Inflammatory macrophage treated with lipopolysaccharide for 4 hours (primary cell): Measurements from ENCODE around the gene KCNAB2.

ENCODE experiments used
- DNase-seq: peaks from one replicate; pipeline ENCODE4 v3.0.0-alpha.2; 2020

KCNAB2 gene

DNA sequence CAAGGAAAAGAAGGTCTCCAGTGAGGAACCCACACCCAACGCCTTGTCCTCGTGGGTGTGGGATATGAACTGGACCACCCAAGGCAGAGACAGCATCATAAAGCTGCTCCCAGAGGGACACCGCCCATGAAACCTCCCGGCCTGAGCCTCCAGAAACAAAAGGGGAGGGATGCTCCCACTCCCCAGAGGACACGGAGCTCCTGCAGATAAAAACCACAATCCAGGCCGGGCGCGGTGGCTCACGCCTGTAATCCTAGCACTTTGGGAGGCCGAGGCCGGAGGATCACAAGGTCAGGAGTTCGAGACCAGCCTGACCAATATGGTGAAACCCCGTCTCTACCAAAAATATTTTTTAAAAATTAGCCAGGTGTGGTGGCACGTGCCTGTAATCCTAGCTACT is 68.1 kb downstream of the KCNAB2 start:
- no peak for DNase-seq

GRCh38 chr1:6116137-6116536 is 70.4 kb downstream of the KCNAB2 start:
- DNase-seq: no peak

DNA sequence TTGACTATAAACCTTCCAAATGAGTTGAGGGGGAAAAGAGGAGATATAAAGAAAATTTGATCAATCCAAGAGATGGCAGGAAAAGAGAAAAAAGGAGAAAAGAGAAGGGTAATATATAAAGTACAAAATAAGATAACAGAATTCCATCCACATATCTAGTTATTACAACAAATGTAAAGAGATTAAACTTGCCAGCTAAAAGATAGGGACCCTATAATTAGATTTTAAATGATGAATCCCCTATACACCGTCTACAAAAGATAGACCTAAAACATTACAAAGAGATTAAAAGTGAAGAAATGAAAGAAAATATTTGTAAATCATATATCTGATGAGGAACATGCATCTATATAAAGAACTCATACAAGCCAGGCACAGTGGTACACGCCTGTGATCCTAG is 71.4 kb downstream of the KCNAB2 start:
- DNase-seq: no peak

GRCh38 chr1:6117624-6118023 is 71.9 kb downstream of the KCNAB2 start:
- no peak for DNase-seq

DNA sequence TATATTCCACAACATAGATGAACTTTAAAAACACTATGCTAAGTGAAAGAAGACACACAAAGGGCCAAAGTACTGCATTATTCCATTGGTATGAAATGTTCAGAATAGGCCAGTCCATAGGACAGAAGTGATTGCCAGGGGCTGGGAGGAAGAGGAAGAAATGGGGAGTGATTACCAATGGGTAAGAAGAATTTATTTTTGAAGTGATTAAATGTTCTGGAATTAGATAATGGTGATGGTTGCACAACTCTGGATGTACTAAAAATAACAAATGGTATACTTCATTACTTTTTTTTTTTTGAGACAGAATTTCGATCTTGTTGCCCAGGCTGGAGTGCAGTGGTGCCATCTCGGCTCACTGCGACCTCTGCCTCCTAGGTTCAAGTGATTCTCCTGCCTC is 72.7 kb downstream of the KCNAB2 start:
- DNase-seq: no peak

- DNase-seq: no peak
Measured at GRCh38 chr1:6121021-6121421, 75.3 kb downstream of the KCNAB2 start.

GRCh38 chr1:6121651-6122370 is 76.1 kb downstream of the KCNAB2 start:
- DNase-seq: no peak

DNA sequence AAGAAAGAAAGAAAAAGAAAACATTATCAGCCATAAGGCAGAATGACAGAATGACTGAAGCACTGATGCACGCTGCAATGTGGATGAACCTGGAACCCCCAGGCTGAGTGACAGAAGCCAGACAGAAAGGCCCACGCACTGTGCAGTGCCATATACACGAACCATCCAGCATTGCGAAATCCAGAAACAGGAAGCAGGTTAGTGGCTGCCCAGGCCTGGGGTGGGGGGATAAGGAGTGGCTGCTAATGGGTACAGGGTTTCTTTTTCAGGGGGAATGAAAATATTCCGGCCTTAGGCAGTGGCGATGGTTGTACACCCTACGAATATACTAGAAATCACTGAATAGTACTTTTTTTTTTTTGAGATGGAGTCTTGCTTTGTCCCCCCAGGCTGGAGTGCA is 77.4 kb downstream of the KCNAB2 start:
- DNase-seq: peak; percentile 80

GRCh38 chr1:6123816-6124215 is 78.1 kb downstream of the KCNAB2 start:
- DNase-seq: no peak

DNA sequence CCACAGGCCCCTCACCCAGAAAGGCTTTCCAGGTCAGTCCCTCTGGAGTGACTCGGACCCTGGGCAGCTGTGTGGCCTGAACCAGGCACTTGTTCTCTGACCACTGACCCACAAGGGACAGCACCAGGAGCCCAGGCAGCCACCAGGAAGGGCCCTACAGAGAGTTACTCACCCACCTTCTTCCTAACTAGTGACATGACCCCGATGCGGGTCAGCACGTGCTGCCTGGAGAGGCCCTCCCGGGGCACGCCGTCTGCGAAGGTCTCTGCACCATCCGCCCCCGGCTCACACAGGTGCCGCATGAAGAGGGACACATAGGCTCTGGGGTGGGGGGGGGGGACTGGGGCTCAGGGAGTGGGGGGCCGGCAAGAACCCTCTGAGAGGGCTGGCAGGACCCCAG is 78.7 kb downstream of the KCNAB2 start:
- no peak for DNase-seq

GRCh38 chr1:6124746-6125365 is 79.2 kb downstream of the KCNAB2 start:
- no peak for DNase-seq

DNA sequence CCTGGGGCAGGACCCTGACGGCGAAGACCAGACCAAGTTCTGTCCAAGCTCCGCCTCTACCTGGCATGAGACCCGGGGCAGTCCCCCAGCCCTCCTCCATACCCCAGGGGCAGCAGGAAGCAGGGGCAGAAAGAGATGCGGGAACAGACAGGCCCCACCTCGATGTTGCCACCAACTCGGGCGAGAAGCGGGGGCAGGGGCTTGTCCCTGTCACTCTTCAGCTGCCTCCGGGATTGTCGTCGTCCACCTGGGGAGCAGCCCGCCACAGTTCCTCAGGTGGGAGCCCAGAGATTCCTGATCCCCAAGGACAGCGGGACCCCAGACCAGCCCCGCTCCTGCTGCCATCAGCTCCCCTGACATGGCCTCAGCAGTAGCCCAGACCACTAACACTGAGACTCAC is 79.7 kb downstream of the KCNAB2 start:
- DNase-seq: no peak

- DNase-seq: no peak
Measured at GRCh38 chr1:6126028-6126427, 80.3 kb downstream of the KCNAB2 start.

- DNase-seq: no peak
Measured at GRCh38 chr1:6126521-6127067, 80.9 kb downstream of the KCNAB2 start.

DNA sequence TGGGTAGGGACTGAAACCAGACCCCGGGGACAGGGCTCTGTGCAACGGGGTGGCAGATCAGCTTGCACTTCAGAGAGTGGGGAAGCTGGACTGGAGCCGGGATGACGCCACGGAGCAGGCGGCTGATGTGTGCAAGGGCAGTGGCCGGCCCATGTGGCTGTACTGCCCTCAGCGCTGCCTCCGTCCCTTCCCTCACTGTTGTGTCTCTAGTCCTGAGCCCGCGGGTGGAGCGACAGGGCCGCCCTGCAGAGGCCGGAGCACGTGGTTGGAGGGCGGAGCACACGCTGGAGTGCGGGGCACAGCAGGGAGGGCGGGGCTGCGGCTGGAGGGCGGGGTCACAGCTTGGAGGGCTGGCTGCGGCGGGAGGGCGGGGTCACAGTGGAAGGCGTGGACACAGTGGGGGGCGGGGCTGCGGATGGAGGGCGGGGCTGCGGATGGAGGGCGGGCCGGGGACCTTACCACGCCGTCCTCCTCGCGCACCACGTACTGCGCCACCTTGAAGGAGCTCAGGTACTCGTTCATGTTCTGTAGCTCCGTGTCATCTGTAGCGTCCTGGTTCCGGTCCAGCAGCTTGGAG is 82.0 kb downstream of the KCNAB2 start:
- peak; percentile 84 for DNase-seq

- DNase-seq: no peak
Measured at GRCh38 chr1:6128276-6129081, 82.8 kb downstream of the KCNAB2 start.

DNA sequence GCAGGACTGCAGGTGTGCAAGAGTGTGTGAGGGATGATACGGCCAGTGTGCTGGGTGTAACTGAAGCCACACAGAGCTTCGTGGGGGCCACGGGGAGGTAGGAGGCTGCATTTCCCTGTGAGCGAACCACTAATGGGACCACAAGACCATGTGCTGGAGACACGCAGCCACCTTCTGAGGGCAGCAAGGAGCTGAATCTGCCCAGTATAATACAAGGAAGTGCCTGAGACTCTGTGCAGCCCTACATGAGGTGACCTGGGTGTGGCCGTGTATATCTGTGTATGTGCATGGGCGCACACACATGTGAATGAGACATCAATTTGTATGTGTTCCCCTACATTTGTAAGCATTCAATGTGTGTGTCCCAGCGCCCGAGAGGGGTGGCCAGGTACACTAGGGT is 83.6 kb downstream of the KCNAB2 start:
- DNase-seq: no peak

DNA sequence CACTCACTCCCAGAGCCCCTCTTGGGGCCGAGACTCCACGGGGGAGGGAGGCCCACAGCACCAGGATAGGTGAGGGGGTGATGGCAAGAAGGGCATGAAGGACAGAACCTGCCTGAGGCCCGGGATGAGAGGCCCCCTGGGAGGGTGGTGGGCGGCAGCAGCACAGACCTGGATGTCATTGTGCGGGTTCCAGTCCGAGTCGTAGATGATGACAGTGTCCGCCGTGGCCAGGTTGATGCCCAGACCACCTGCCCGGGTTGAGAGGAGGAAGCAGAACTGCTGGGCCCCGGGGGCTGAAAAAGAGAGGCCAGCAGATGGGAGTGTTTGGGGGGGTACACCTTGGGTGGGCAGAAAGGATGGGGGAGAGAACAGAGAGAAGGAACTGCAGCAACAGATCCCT is 84.3 kb downstream of the KCNAB2 start:
- no peak for DNase-seq

GRCh38 chr1:6130596-6130995 is 84.9 kb downstream of the KCNAB2 start:
- DNase-seq: no peak

GRCh38 chr1:6131561-6131960 is 85.9 kb downstream of the KCNAB2 start:
- no peak for DNase-seq

DNA sequence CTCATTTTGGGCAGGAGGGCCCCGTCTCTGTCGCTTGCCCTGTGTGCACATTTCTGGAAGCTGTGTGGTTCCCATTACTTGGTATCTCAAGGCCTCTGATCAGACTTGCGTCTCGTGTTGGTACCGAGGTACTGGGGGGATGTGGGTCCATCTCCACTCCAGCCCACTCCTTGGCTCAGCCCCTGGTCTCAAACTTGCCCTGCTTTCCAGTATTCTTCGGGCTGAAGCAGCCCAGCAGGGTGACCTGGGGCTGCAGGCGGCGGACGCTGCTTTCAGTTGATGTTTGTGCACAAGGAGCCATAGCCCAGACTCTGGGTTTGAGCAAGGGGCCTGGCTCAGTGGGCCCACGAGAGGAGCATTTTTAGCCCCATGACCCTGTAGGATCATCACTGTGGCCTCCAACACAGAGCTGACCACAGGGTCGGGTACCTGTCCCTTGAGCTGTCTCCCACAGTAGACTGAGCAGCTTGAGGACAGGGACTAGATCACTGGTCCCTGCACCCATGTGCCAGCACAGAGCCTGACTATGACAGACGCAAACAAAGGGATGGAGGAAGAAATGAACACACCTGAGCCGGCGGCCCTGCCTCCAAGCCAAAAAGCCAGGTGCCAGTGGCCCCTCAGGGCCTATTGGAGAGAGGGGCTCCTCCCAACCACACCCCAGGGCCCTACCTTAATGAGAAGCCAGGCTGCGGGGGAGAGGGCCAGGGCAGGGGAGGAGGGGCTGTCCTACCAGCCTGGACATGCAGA is 87.6 kb downstream of the KCNAB2 start:
- no peak for DNase-seq

DNA sequence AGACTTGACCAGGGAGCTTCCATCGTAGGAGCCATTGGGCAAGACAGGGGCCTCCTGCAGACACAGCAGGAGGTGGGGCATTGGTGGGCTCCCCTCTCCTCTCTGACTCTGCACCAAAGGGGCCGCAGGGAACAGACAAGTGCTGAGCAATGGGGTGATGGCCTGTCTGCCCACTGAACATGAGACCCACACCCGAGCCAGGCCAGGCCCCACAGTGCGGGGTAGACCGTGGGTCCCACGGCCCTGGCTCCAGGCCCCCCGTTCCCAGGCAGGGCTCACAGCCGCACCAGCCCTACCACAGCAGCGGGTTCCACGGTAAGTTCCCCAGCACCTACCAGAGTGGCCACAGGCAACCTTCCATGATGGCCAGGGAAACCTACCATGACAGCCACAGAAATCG is 88.5 kb downstream of the KCNAB2 start:
- no peak for DNase-seq
